K562 (cell line): ENCODE results near the gene CPNE2. TPM values are rescaled to one million over a fixed set of nuclear protein-coding genes. Genes with fewer than 3 reads are reported as not detected.

Experiments
- BHLHE40 ChIP-seq: IDR thresholded peaks from 2 replicates; pipeline ENCODE4 v1.6.1; 2011; ENCODE audit warnings: low read length, improper control_type of control experiment
- CBFA2T2 ChIP-seq: fragments of 450-650 bp; conservative IDR thresholded peaks from 2 replicates; pipeline ENCODE4 v1.6.1; 2017; ENCODE audit warnings: mild to moderate bottlenecking
- CCNT2 ChIP-seq: IDR thresholded peaks from 2 replicates; pipeline ENCODE4 v1.6.1; 2011; ENCODE audit warnings: borderline replicate concordance, low read depth, mild to moderate bottlenecking, moderate library complexity, mixed read lengths, low read length; ENCODE audit not compliant: insufficient read length; ENCODE audit errors: extremely low read depth
- CXXC5 ChIP-seq: fragments of 250-450 bp; sonication (Bioruptor Pico); IDR thresholded peaks from 2 replicates; pipeline ENCODE4 v1.8.0; 2022; ENCODE audit warnings: inconsistent platforms, mild to moderate bottlenecking, moderate library complexity
- KLF6 ChIP-seq: fragments of 250-450 bp; sonication (Bioruptor Pico); IDR thresholded peaks from 2 replicates; pipeline ENCODE4 v1.4.0; 2020; ENCODE audit warnings: mild to moderate bottlenecking, moderate library complexity, borderline replicate concordance
- LARP7 ChIP-seq: fragments of 450-650 bp; IDR thresholded peaks from 2 replicates; pipeline ENCODE4 v1.6.1; 2016
- THRB ChIP-seq: fragments of 450-650 bp; formaldehyde crosslinking; conservative IDR thresholded peaks from 2 replicates; pipeline ENCODE4 v1.4.0; 2022; ENCODE audit warnings: mild to moderate bottlenecking, missing genetic modification characterization
- USF2 ChIP-seq: sonication (generic); formaldehyde crosslinking; IDR thresholded peaks from 2 replicates; pipeline ENCODE4 v1.5.0; 2020; ENCODE audit warnings: missing genetic modification reagents
- ZNF395 ChIP-seq: fragments of 200-800 bp; sonication (Bioruptor generic); IDR thresholded peaks from 2 replicates; pipeline ENCODE4 v1.6.1; 2017; ENCODE audit warnings: missing genetic modification characterization, missing compliant biosample characterization
- ZNF584 ChIP-seq: fragments of 200-800 bp; sonication (Bioruptor generic); IDR thresholded peaks from 2 replicates; pipeline ENCODE4 v1.6.1; 2016; ENCODE audit warnings: low read depth, mild to moderate bottlenecking, missing genetic modification characterization, missing compliant biosample characterization
- ZNF592 ChIP-seq: fragments of 450-650 bp; IDR thresholded peaks from 2 replicates; pipeline ENCODE4 v1.6.1; 2017; ENCODE audit warnings: antibody characterized with exemption, mild to moderate bottlenecking
- ZNF76 ChIP-seq: fragments of 250-450 bp; sonication (Bioruptor Pico); IDR thresholded peaks from 2 replicates; pipeline ENCODE4 v1.4.0; 2020; ENCODE audit warnings: mild to moderate bottlenecking, moderate library complexity, borderline replicate concordance
- polyA plus RNA-seq, 8 experiments: library from polyadenylated mRNA; depleted of rRNA in 4 of 8; stranded (reverse) in 5 of 8; unstranded in 3 of 8; fragments of >200 nt; fragmentation: Nextera tagmentation in 2 of 8; fragmentation: Illumina TruSeq in 1 of 8; extraction: Ambion mirVana in 2 of 8; extraction: Trizol in 1 of 8; gene quantifications; 2 replicates each; pipeline versions ENCODE4 v1.2.1 to v1.2.3, GENCODE V29; 2011 to 2014; ENCODE audit warnings: inconsistent platforms in 1 of 8, missing spikeins in 1 of 8
- total RNA-seq, 7 experiments: library from RNA; depleted of rRNA in 6 of 7; stranded (reverse); fragments of >200 nt in 6 of 7; fragmentation: Illumina TruSeq in 2 of 7; extraction: Trizol in 2 of 7; gene quantifications; 2 replicates each; pipeline versions ENCODE4 v1.2.1 to v1.2.3, GENCODE V29; 2011 to 2021; ENCODE audit warnings: low replicate concordance in 1 of 7

CPNE2 gene
- total and polyA plus RNA-seq, 9 of the 15 experiments (the other 6 are each of a cell fraction or from before 2014, with no cell fraction given) = 3.0 to 13.9 (median 8.6) TPM

GRCh38 chr16:57061084-57061905, 31.1 kb upstream of the CPNE2 start (continued):
- TF ChIP-seq ZNF592 (peak; percentile 27; the same call in 1 of the 2 replicates), CCNT2 (no peak), ZNF76 (CRISPR knock-in tag) (no peak), THRB (CRISPR knock-in tag) (no peak), ZNF395 (CRISPR knock-in tag) (peak; percentile 86; the same call in 1 of the 2 replicates), LARP7 (no peak), CBFA2T2 (no peak), CXXC5 (0 out of 2 replicates have a peak, but pooled peaks have one; percentile 27), USF2 (peak; percentile 9; the same call in 1 of the 2 replicates), KLF6 (CRISPR knock-in tag) (no peak), BHLHE40 (peak; percentile 74), ZNF584 (CRISPR knock-in tag) (peak; percentile 52; the same call in 1 of the 2 replicates)
